HG02938 (cell line): ENCODE results near the gene RNU1-3.
A peak's percentile ranks its signal among the peaks of the same experiment; 100 is the strongest.
"Not testable (repeated sequence)": the region's sequence is repeated elsewhere in the genome, so short reads cannot be mapped to it uniquely, and the experiment has no call there.

Experiments
- ATAC-seq: cut with Tn5 transposase; IDR thresholded peaks from one replicate; pipeline ENCODE4 v1.9.1; 2021; ENCODE audit warnings: mild to moderate bottlenecking, moderate library complexity; ENCODE audit not compliant: unreplicated experiment

RNU1-3 gene

GRCh38 chr1:16656981-16657683 is 9.6 kb downstream of the RNU1-3 start:
- ATAC-seq, result not testable (repeated sequence)

- ATAC-seq, result not testable (repeated sequence)
Measured at GRCh38 chr1:16656574-16656973, 10.2 kb downstream of the RNU1-3 start.

- not testable (repeated sequence) for ATAC-seq
Measured at GRCh38 chr1:16651560-16651959, 15.2 kb downstream of the RNU1-3 start.

GRCh38 chr1:16649960-16650359 is 16.8 kb downstream of the RNU1-3 start:
- ATAC-seq, result not testable (repeated sequence)

- ATAC-seq, result not testable (repeated sequence)
Measured at GRCh38 chr1:16649390-16649789, 17.4 kb downstream of the RNU1-3 start.

- not testable (repeated sequence) for ATAC-seq
Measured at GRCh38 chr1:16648756-16649155, 18.0 kb downstream of the RNU1-3 start.

DNA sequence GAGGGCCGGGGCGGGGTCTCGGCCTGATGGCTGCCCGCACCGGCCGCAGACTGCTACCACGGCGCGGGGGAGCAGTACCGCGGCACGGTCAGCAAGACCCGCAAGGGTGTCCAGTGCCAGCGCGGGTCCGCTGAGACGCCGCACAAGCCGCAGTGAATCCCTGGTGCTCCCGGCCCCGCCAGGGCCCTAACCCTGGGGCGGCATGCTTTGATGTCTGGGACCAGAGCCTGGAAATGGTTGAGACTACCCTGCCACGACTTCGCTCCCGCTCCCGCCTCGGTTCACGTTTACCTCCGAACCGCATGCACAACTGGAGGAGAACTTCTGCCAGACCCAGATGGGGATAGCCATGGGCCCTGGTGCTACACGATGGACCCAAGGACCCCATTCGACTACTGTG is 18.5 kb downstream of the RNU1-3 start:
- ATAC-seq, result not testable (repeated sequence)

DNA sequence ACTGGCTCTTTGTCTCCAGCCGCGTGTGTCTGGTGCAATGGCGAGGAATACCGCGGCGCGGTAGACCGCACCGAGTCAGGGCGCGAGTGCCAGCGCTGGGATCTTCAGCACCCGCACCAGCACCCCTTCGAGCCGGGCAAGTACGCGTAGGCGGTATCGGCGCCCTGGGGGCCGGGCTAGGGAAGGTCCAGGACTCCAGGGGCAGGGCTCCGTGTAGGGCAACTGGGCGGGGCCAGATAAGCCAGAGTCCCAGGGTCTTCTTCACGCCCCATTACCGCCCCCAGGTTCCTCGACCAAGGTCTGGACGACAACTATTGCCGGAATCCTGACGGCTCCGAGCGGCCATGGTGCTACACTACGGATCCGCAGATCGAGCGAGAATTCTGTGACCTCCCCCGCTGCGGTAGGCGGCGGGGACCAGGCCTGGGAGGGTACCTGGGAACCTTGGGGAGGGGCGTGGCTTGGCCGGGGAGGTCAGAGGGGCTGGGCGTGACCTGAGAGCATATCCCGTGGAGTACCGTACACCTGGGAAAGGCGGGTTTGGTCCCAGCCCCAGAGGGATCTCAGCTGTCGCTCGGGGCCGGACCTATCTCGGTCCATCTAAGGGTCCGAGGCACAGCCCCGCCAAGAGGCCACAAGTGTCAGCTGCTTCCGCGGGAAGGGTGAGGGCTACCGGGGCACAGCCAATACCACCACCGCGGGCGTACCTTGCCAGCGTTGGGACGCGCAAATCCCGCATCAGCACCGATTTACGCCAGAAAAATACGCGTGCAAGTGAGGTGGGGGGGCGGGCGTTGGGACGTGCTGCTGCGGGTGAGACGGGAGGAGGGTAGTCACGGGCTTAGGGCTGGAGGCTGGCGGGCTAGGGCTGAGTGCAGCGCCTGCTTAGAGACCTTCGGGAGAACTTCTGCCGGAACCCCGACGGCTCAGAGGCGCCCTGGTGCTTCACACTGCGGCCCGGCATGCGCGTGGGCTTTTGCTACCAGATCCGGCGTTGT is 19.3 kb downstream of the RNU1-3 start:
- not testable (repeated sequence) for ATAC-seq

DNA sequence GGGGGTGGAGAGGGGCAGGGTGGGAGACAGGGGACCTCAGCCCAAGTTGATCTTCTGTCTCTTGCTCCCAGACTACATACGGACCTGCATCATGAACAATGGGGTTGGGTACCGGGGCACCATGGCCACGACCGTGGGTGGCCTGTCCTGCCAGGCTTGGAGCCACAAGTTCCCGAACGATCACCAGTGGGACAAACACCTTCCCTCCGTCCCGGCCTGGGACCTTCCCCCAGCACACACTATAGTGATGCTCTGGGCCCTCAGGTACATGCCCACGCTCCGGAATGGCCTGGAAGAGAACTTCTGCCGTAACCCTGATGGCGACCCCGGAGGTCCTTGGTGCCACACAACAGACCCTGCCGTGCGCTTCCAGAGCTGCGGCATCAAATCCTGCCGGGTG is 20.0 kb downstream of the RNU1-3 start:
- not testable (repeated sequence) for ATAC-seq

- not testable (repeated sequence) for ATAC-seq
Measured at GRCh38 chr1:16646061-16646664, 20.6 kb downstream of the RNU1-3 start.

DNA sequence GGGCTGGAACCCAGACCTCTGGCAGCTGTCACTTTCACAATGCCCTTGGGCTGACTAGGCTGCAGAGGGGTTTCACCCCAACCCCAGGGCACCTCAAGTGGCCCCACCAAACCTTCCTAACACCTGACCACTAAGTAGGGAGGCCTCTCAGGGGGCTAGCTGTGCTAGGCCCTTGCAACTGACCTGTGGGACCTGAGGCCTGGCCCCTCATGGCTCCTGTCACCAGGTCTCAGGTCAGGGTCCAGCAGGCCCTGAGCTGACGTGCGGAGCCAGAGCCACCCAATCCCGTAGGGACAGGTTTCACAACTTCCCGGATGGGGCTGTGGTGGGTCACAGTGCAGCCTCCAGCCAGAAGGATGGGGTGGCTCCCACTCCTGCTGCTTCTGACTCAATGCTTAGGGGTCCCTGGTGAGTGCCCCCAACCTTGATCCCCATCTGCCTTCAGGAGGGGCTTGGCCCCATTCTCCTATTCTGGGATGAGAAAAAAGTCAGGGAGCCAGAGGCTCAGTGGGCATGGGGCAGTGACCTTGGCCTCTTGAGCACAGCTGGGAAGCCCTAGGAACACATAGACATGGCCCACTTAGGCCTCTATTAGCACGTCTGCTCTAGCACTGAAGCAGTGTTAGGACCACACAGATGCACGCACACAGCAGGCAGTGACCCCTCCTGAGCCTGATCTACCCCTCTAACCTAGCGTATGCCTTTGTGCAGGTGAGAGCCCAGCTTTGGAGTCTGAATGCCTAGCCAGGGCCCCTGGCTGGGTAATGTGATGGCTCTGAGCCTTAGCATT is 21.3 kb downstream of the RNU1-3 start:
- peak; percentile 1 for ATAC-seq

GRCh38 chr1:16644482-16645270 is 22.1 kb downstream of the RNU1-3 start:
- peak; percentile 68 for ATAC-seq

DNA sequence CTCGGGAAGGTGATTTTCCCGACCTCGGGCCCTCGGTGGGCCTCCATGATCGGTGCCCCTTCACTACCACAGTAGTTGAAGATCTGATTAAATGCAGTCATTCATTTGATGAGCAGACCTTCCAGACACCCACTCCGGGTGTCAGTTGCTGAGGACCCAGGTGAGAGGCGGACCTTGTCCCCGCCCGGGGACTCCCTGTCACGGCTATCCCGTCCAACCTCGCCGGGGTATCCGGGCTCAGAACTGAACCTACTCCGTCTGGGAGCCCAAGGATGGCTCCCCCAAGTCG is 22.6 kb downstream of the RNU1-3 start:
- ATAC-seq, result peak; percentile 31

DNA sequence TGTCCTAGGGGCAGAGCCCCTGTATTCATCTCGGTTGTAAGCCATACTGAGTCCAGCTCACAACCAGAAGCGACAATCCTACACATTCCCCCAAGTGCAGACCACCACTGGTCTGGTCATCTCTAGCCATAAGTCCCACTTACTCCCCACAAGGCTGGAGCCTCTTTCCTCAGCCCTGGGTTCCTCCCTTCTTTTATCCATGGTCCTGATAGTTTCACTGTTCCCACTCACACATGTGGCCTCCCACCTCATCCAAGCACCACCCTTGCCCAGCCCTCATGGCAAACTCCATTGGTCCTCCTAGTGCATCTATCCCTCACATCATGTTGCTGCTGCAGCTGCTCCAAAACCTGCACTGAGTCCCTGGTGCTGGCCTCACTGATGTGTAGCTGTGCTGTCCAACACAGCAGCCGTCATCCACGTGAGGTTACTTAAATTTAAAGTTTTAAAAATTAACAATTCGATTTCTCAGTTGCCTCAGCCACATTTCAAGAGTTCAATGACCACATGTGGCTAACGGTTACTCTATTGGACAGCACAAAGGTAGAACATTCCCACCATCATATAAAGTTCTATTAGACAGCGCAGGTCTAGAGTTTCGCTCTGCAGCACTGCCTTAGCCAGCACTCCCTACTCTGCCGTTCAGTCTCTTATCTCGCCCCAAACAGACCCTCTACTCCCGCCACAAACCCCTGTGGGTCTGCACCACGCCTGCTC is 23.1 kb downstream of the RNU1-3 start:
- ATAC-seq, result peak; percentile 13

- not testable (repeated sequence) for ATAC-seq
Measured at GRCh38 chr1:16643001-16643411, 23.7 kb downstream of the RNU1-3 start.

DNA sequence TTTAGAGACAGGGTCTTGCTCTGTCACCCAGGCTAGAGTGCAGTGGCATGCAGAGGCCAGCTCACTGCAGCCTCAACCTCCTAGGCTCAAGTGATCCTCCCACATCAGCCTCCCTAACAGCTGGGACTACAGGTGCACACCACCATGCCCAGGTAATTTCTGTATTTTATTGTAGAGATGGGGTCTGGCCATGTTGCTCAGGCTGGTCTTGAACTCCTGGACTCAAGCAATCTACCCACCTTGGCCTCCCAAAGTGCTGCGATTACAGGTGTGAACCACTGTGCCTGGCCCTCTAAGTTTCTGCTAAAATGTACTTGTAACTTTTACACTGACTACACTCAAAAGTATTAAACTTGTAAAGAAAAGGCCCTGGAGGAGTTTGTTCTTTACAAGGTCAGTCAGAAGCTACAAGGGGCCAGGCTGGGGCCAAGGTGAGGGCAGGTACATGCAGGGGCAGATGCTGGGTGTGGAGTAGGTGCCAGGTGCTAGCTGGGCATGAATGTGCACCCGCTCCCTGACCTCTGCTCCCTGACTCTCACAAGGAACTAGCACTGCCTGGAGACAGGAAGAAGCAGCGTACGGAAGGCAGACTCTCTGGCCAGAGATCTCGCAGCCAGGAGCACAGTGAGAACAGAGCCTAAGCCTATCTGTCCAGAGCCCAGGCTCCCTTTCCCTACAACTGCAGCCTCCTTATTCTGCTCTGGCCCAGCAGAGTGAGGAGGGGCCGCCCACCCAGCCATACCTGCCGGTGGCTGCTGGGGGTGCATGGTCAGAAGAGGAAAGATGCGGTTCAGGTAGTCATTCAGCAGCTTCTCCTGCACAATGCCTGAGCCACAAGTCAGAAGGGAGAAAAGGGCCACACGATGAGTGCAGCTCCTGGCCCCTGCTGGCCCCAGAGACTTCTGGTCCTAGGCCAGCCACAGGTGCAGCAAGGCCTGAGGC is 24.5 kb downstream of the RNU1-3 start:
- not testable (repeated sequence) for ATAC-seq

DNA sequence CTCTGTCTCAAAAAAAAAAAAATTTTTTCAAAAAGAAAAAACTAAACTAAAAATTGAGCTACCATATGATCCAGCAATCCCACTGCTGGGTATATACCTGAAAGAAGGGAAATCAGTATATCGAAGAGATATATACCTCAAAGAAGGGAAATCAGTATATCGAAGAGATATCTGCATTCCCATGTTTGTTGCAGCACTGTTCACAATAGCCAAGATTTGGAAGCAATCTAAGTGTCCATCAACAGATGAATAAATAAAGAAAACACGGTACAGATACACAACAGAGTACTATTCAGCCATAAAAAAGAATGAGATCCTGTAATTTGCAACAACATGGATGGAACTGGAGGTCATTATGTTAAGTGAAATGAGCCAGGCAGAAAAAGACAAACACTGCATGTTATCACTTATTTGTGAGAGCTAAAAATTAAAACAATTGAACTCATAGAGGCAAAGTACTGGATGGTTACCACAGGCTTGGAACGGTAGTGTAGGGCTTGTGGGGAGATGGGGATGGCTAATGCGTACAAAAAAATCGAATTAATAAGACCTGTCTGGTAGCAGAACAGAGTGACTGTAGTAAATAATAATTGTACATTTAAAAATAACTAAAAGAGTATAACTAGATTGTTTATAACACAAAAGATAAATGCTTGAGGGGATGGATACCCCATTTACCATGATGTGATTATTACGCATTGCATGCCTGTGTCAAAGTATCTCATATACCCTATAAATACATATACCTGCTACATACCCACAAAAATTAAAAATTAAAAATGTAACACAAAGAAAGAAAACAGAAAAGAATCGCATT is 25.4 kb downstream of the RNU1-3 start:
- ATAC-seq, result not testable (repeated sequence)
